Glomerular endothelial cell (primary cell): ENCODE measurements around the gene A3GALT2. TPM values are rescaled to one million over a fixed set of nuclear protein-coding genes. Genes with fewer than 3 reads are reported as not detected.
"Not testable (repeated sequence)": the region's sequence is repeated elsewhere in the genome, so short reads cannot be mapped to it uniquely, and the experiment has no call there.

ENCODE experiments used
- DNase-seq: peaks from one replicate; pipeline ENCODE4 v3.0.0-alpha.2; 2011; ENCODE audit warnings: low read depth, low spot score; ENCODE audit errors: extremely low read depth
- total RNA-seq: library from RNA; depleted of rRNA; stranded (reverse); fragments of >200 nt; gene quantifications from 2 replicates; pipeline ENCODE4 v1.2.3, GENCODE V29; 2015

A3GALT2 gene
- total RNA-seq, 1 donor from 2014 or later: not detected

DNA sequence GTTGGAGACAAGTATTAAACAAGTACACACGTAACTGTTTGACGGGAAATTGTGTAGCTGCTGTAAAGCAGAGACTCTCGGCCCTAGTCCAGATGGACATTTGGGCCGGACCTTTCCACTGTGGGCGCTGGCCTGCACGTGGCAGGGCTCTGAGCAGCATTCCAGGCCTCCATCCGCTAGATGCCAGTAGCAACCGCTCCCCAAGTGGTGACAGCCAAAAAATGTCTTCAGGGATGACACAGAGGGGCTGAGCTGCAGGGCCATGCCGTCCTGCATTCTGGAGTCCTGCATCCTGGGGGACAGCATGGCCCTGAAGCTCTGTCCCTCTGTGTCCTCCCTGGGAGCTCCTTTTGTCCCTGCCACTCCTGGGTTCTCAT is 24.8 kb downstream of the A3GALT2 start:
- no peak for DNase-seq

DNA sequence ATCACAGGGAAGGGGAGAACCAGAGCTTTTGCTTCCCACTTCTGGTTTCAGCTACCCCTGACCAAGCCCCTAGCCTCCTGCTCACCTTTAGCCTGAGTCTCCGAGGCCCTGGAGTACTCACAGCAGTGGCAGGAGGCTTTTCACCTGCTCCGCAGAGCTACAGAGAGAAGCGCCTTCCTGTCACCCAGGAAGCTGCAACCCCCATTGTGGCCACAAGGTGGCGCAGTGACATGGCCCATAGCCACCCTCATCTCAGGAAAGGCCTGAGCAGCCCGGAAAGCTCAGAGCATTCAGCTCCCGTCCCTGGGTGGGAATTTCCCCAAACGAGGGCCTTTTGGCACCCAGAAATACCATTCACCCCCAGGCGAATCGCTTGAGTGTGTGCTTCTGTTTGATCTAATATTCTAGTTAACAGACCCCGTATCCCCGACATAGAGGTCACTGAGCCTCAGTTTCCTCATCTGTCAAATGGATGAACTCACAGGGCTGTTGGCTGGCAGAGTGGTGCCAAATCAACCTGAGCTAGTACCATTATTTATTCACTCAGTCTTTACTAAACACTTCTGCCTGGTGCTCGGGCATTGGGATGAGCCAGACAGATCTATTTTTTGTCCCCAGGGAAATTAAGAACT is 25.3 kb downstream of the A3GALT2 start:
- peak; percentile 9 for DNase-seq

DNA sequence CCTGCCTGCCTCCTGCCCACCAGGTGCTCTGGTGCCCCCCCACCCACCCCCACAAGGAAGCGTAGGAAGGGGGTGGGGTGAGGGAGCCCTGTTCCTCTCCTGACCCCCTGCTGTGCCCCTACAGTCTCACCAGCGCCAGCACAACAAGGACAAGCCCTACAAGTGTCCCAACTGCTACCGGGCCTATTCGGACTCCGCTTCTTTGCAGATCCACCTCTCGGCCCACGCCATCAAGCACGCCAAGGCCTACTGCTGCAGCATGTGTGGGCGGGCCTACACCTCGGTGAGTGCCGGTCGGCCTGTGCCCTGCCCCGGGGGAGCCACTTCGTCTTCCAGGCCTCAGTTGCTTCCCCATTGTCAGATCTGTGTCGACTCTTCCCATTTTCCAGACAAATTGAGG is 25.9 kb downstream of the A3GALT2 start:
- no peak for DNase-seq

DNA sequence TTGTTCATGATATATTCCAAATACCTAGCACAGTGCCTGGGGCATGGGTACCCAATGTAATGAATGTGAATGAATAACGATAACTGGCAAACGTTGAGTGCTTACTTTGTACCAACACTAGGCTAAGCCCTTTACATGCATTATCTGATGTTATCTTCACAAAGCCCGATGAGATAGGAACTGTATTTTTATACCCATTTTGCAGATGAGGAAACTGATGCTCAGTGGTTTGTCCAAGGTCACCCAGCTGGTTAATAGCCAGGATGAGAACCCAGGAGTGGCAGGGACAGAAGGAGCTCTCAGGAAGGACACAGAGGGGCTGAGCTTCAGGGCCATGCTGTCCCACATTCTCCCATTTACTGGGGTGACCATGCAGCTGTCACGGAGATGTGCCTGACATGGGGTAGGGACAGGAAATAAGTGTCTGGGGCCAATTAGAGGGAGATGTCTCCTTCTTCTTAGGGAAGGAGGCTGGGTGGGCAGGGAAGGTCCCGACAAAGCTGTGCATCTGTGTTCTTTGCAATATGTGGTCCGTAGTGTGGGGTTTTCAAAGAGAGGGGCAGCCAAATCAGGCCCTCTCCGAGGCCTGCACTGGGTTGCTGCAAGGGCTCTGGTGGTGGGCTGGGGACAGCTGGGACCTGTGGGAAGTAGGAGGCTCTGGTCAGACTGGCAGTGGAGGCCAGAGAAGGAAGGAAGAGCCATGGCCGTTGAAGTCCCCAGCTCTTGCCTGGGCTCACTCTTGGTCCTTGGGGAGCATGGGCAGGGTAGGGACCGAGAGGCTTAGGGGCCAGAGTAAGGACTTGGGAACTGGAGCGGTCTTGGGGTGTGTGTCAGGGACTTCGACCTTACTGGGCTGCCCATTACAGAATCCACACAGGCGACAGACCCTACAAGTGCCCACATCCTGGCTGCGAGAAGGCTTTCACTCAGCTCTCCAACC is 26.6 kb downstream of the A3GALT2 start:
- DNase-seq: no peak

DNA sequence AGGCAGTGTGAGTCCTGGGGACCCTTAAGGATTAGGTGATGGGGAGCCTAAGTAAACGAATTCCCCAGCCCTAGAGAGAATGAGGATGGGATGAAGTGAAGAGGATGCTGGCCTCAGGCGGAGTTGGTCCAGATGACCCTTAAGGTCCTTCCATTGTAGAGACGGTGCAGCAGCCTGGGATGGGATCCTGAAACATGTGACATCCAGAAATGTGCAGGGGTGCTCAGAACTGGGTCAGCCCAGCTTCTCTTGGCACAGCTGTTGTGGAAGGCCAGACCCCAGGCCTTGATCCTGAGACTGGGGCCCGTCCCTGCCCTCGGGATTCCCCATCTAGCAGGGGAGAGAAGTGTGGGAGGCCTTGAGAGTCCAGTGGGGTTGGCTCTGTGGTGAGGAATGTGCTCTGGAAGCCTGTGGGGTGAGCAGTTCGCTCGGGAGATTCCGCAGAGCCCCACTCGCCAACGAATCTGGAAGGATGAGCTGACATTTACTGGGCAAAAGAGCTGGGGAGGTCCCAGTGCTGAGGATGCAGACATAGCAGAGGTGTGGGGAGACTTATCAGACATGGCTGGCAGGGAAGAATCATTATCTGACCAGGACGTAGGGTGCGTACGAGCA is 28.1 kb downstream of the A3GALT2 start:
- no peak for DNase-seq

DNA sequence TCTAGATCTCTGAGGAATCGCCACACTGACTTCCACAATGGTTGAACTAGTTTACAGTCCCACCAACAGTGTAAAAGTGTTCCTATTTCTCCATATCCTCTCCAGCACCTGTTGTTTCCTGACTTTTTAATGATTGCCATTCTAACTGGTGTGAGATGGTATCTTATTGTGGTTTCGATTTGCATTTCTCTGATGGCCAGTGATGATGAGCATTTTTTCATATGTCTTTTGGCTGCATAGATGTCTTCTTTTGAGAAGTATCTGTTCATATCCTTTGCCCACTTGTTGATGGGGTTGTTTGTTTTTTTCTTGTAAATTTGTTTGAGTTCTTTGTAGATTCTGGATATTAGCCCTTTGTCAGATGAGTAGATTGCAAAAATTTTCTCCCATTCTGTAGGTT is 30.3 kb downstream of the A3GALT2 start:
- DNase-seq: not testable (repeated sequence)

DNA sequence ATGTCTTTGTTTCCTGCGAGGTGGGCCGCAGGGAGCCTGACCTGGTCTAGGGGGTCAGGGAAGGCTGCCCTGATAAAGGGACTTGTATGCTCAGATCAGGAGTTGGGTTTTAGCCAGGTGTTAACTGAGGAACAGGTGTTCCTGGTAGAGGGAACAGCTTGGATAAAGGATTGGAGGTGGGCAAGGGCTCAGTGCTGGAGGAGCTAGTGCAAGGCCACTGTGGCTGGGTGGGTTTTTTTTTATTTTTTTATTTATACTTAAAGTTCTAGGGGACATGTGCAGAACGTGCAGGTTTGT is 31.1 kb downstream of the A3GALT2 start:
- DNase-seq: no peak

DNA sequence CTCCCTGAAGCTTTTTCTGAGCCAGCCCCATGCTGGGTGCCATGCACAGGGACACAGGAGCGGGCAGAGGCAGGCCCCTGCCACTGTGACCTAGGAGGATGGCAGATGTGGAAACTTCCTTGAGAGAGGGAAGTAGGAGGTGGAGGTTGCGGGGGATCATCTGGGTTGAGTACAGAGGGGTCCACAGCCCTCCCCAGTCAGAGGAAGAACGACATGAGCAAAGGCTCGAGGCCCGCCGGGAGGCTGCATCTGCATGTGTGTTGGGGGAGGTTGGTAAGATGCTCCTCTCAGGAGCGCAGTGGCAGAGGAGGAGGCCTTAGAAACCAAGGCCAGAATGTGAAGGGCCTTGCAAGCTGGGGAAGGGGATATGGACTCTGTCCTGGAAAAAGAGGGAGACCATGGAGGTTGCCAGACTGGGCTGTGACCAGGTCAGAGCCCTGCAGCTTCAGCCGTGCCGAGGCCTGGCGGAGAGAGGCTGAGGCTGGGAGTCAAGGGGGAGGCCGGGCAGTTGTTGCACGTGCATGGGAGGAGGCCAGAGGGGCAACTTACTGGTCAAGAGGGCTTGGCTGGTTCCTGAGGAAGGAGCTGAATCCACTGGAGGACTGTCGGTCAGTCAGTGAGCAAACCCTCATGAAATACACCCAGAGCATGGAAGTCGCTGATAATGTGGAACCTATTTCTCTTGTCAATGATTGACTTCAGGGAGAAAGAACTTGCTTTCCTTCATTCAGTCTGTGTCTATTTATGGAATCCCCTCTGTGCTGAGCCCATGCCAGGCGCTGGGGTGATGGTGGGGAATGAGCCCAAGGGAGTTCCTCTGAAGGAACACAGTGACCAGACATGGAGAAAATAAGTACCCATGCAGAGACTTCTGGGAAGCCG is 31.7 kb downstream of the A3GALT2 start:
- no peak for DNase-seq

DNA sequence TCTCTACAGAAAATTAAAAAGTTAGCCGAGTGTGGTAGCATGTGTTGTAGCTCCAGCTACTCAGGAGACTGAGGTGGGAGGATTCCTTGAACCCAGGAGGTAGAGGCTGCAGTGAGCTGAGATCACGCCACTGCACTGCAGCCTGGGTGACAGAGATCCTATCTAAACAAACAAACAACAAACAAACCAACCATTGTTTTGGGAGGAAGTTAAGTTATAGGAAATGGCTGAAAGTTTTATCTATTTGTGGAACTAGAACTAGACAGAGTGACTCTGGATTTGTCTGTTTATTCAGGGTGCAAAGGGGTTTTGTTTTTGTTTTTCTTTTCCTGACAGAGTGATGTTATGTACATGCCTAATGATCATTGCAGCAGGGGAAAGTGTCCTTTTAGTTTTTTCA is 33.6 kb downstream of the A3GALT2 start:
- no peak for DNase-seq

DNA sequence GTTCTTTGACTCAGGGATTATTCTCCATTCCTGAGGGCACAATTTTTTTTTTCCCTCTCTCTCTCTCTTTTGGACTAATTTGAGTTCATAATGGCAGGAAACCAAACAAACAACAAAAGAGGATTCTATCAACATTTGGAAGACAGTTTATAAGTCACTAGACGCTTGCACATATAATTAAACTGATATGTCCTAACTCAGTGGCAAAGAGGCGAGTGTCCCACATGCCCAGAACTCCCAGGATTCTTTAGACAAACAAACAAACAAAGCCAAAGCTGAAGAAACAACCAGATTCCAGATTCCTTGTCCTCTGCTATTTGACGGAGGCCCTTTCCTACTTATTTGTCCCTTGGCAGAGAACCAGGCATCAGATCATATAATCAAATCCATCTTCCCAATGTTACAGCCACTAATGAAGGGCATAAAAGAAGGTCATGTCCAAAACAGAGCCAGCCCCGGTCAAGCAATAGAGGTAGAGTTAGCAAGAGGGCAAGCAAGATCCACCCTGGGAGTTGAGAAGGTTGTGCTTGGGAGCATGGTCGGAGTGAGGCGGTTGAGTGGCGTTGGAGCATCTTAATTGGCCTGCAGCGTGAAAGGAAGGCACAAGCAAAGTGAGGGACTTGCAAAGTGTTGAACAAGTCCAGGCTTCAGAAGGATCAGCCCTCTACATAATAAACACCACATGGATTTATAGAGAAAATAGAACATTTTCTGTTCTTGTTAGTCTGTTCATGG is 34.3 kb downstream of the A3GALT2 start:
- no peak for DNase-seq

DNA sequence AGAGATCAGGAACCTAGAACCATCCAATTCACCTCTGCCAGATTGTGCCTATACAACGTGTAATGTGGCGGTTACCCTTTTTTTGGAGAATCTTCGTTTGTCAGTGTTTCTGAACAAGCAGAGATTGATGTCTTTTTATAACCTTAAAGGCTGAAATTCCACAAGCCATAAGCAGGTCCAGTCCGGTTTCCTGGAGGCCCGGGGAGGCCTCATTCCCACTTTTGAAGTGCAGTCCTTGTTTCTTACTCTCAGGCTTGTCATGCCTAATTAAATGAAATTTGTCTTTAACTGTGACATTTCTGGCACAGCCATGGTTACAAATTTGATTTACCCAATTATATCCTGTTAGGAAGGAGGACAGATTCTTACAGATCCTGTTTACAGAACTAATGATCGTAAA is 36.8 kb downstream of the A3GALT2 start:
- no peak for DNase-seq

DNA sequence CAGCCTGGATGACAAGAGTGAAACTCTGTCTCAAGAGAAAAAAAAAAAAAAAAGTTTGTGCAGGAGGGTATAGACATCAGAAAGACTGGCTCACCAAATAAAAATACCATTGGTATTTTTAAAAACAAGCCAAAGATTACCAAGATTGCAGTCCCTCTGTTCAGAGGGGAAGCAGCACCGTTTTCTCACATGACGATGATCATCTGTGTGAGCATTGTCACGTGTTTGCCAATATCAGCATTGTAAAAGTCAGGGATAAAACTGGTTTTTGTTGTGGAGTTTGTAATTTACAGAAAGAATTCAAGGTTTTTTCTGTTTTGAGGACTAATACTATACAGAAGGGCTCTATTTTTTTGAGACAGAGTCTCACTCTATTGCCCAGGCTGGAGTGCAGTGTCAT is 38.1 kb downstream of the A3GALT2 start:
- DNase-seq: no peak

DNA sequence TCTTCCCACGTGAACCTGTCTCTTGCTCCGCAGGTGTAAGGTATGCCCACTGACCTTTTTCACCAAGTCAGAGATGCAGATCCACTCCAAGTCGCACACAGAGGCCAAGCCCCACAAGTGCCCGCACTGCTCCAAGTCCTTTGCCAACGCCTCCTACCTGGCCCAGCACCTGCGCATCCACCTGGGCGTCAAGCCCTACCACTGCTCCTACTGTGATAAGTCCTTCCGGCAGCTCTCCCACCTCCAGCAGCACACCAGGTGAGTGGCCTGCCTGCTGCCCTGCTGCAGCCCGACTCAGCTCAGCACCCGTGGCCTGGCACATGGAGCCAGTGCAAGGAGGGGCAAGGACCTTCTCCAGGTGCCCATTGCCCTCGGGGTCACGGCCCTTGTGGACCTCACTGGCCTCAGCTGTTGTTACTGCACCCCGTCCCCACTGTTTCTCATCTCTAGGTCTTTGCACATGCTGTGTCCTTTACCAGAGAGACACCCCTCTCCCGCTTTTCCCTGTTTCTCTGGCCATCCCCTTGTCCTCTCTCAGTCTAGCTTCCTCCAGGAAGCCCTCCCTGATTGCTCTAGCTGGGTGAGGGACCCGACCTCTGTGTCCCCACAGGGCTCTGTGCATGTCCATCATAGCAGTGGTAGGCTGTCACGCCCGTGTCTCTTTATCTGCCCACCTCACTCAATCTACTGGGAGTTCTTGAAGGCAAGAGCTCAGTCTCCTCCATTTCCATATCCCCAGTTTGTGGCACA is 39.2 kb downstream of the A3GALT2 start:
- no peak for DNase-seq

DNA sequence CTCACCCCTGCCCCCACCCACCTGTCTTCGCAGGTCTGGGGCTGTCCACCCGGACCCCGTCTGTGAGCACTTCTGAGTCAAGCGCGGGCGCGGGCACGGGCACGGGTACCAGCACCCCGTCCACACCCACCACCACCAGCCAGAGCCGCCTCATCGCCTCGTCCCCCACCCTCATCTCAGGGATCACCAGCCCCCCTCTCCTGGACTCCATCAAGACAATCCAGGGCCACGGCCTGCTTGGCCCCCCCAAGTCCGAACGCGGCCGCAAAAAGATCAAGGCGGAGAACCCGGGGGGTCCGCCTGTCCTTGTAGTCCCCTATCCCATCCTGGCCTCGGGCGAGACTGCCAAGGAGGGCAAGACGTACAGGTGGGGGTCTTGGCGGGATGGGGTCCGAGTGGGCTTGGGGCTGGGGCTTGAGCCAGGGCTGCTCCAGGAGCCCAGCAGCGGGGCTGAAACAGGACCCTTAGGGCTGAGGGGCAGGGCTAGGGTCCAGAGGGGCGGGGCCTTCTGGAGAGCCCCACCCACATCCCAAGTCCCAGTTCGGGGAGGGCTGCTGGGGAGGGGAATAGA is 40.7 kb downstream of the A3GALT2 start:
- DNase-seq: no peak

DNA sequence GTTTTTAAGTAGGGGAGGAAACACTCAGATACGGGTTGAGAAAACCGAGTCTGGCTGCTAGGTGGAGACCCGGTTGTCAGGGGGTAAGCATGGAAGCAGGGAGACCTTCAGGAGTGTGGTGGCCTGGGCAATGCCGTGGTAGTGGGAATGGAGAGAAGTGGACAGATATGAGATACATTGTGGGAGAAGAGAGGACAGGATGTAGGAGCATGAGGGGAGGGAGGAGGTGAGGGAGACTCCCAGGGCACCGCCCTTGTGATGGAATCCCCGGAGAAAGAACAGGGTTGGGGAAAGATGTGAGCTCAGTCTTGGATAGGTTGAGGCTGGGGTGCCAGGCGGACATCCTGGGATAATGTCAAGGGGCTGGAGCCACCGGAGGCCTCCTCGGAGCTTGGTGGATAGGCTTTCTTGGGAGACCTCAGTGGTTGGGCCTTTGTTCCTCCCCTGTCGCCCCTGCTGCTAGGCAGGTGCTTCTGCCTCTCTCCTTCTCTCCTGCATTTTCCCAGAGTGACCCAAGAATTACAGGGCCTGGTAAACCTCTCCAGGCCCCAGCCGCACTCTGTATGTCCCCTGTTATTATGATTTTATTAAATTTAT is 43.3 kb downstream of the A3GALT2 start:
- no peak for DNase-seq

DNA sequence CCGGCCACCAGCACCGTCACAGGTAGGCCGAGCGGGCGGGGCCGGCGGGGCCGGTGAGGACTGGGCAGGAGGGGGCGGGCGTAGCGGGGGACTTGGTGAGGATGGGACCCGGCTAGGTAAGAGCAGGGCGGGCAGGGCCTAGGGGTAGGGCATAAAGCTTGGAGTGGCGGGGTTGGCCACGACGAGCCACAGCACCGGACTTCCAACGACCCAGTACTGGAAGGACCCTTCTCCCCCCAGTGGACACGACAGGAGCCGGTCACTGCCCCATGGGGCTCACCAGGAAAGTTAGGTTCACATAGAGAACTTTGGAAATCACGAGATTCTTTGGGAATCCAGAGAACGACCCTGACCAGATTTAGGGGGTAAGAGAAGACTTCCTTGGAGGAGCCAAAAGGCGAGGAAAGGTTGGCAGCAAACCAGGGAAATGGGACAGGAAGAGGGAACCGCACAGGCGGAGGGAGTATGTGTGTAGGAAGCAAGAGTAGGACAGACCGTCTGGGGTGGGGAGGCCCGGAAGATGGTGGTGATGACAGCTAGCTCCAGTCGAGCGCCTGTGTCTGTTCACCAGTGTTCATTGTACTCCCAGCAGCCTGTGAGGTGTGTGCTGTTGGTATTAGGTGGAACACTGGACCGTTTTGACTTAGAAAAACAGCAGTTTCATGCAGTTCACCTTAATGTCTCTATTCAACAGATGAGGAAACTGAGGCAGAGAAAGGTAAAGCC is 44.2 kb downstream of the A3GALT2 start:
- DNase-seq: no peak

DNA sequence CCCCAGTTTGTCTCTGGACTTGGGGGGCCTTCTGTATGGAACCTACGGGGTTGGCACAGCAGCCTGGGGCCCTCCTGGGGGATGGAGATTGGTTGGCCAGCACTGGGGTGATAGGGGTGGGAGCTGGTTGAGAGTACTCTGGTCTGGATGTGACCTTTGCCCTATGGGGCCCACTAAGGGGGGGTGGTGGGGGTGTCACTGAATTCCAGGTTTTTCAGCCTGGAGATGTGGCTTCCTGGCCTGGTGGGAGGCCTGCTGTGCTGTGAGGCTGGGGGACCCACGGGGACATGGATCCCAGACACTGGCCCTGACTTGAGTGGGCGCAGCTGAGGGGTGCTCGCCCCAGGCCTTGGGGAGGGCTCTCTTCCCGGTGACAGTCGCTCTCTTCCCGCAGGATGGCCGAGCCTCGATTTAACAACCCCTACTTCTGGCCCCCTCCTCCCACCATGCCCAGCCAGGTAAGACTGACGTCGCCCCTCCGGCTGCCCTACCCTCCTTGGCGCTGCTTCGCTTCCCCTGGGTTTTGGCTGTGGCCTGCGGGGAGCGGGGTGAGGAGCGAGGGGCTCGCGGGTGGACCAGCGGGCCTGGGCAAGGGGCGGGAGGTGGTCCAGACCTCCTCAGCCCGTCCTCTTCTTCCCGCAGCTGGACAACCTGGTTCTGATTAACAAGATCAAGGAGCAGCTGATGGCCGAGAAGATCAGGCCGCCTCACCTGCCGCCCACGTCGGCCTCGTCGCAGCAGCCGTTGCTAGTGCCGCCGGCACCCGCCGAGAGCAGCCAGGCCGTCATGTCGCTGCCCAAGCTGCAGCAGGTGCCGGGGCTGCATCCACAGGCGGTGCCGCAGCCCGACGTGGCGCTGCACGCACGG is 45.0 kb downstream of the A3GALT2 start:
- no peak for DNase-seq
